CD8-positive, alpha-beta memory T cell (primary cell): ENCODE results near the gene SPATA20. TPM values are rescaled to one million over a fixed set of nuclear protein-coding genes. Genes with fewer than 3 reads are reported as not detected.
A peak's percentile ranks its signal among the peaks of the same experiment; 100 is the strongest.

Experiments used
- CTCF ChIA-PET: fragments of 350-600 bp; sonication (Branson Sonifier 250); formaldehyde crosslinking; loops from one replicate; lab custom pipeline; 2021; ENCODE audit warnings: antibody characterized with exemption; lab: Charles Lee
- POLR2A ChIA-PET: fragments of 350-600 bp; sonication (Branson Sonifier 250); formaldehyde crosslinking; loops from one replicate; lab custom pipeline; 2021; ENCODE audit warnings: antibody characterized with exemption; lab: Charles Lee
- DNase-seq, 5 donors: peaks; one replicate each; pipeline versions ENCODE4 v3.0.0 to v3.0.0-alpha.2; 2020 to 2022; ENCODE audit warnings: mixed read lengths in 1 of 5
- H3K27ac ChIP-seq: one replicate; pipeline ENCODE4 v1.7.0; 2013; ENCODE audit warnings: low read depth, mild to moderate bottlenecking, low read length, moderate library complexity
- H3K27me3 ChIP-seq: 2 replicates; pipeline ENCODE4 v1.7.0; 2013; ENCODE audit warnings: low read length, mild to moderate bottlenecking; ENCODE audit not compliant: insufficient read depth, poor library complexity, severe bottlenecking
- H3K36me3 ChIP-seq: 2 replicates; pipeline ENCODE4 v1.7.0; 2013; ENCODE audit warnings: mild to moderate bottlenecking, low read length, moderate library complexity; ENCODE audit not compliant: insufficient read depth
- H3K4me1 ChIP-seq: 2 replicates; pipeline ENCODE4 v1.7.0; 2013; ENCODE audit warnings: mild to moderate bottlenecking, low read length, moderate library complexity; ENCODE audit not compliant: insufficient read depth
- H3K4me3 ChIP-seq: 2 replicates; pipeline ENCODE4 v1.7.0; 2013; ENCODE audit warnings: mild to moderate bottlenecking, low read length
- H3K9me3 ChIP-seq: 2 replicates; pipeline ENCODE4 v1.7.0; 2013; ENCODE audit warnings: mild to moderate bottlenecking, low read length
- H3K27ac Mint-ChIP-seq, 8 donors: one replicate each; pipeline ENCODE4 v1.8.0; 2020 to 2021; ENCODE audit warnings: mixed read lengths in 8 of 8, mild to moderate bottlenecking in 6 of 8, inconsistent platforms in 3 of 8, moderate library complexity in 3 of 8
- H3K27me3 Mint-ChIP-seq, 2 donors: one replicate each; pipeline ENCODE4 v1.8.0; 2020 to 2021; ENCODE audit warnings: mixed read lengths in 2 of 2, mild to moderate bottlenecking in 1 of 2, moderate library complexity in 1 of 2
- H3K36me3 Mint-ChIP-seq, 3 donors: one replicate each; pipeline ENCODE4 v1.8.0; 2020 to 2021; ENCODE audit warnings: mixed read lengths in 3 of 3, inconsistent platforms in 1 of 3, mild to moderate bottlenecking in 1 of 3
- H3K4me1 Mint-ChIP-seq, 3 donors: one replicate each; pipeline ENCODE4 v1.8.0; 2020 to 2021; ENCODE audit warnings: mixed read lengths in 3 of 3, inconsistent platforms in 1 of 3, mild to moderate bottlenecking in 1 of 3
- H3K4me3 Mint-ChIP-seq, 7 donors: one replicate each; pipeline ENCODE4 v1.8.0; 2020 to 2021; ENCODE audit warnings: mixed read lengths in 7 of 7, mild to moderate bottlenecking in 6 of 7, moderate library complexity in 4 of 7, inconsistent platforms in 2 of 7
- H3K9me3 Mint-ChIP-seq, 5 donors: one replicate each; pipeline ENCODE4 v1.8.0; 2020 to 2022; ENCODE audit warnings: mixed read lengths in 5 of 5, mild to moderate bottlenecking in 3 of 5, moderate library complexity in 2 of 5, inconsistent platforms in 1 of 5
- polyA plus RNA-seq: library from polyadenylated mRNA; unstranded; fragments of 300-500 nt; fragmentation: Illumina TruSeq; gene quantifications from one replicate; pipeline ENCODE4 v1.2.3, GENCODE V29; 2021
- total RNA-seq, 2 experiments: library from RNA; stranded (reverse); gene quantifications; one replicate each; pipeline ENCODE4 v1.2.3, GENCODE V29; 2021

SPATA20 gene
- total and polyA plus RNA-seq, 3 experiments from 2014 or later, result 11.0 to 42.9 (median 34.7) TPM

DNA sequence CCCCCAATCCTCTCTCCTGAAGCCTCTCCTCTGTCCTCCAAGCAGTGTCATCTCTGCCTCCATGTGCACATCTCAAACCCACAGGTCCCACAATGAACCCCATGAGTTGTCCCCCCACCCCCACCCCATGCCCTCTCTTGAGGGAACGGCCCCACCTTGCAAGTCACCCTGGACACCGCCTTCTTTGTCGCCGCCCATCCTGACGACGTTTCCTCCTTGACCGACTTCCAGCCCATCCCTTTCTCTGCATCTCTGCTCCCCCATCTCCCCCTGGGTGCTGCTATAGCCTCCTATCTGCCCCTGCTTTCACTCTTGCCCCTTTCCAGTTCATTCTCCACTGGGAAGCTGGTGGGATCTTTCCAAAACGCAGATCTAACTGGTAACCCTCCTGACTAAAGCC, 1.7 kb upstream of the SPATA20 start:
- no peak overlapping the region for H3K27ac Mint-ChIP-seq
- peak overlapping the region in 2 of 7 donors; percentile 8 to 73 for H3K4me3 Mint-ChIP-seq
- H3K27me3 Mint-ChIP-seq, result peaks cover 0 to 4% of the 10 kb centered on the region in 2 donors
- Histone ChIP-seq H3K9me3 (no peaks in the 10 kb centered on the region), H3K27me3 (peaks cover 7% of the 10 kb centered on the region), H3K4me3 (no peak overlapping the region), H3K4me1 (peaks cover 29% of the 10 kb centered on the region), H3K36me3 (no peaks in the 10 kb centered on the region), H3K27ac (no peak overlapping the region)
- CTCF ChIA-PET, result interaction anchor here (1.8 kb wide), 1 partner anchor 84 kb away, joined by 7 read pairs; no protein-coding TSS in a partner anchor
- no peaks in the 10 kb centered on the region for H3K9me3 Mint-ChIP-seq
- H3K36me3 Mint-ChIP-seq, result peaks cover 0 to 3% (median 0%) of the 10 kb centered on the region in 3 donors
- DNase-seq, result no peak
- POLR2A ChIA-PET, result no interaction called here
- peaks cover 15 to 30% (median 16%) of the 10 kb centered on the region in 3 donors for H3K4me1 Mint-ChIP-seq

DNA sequence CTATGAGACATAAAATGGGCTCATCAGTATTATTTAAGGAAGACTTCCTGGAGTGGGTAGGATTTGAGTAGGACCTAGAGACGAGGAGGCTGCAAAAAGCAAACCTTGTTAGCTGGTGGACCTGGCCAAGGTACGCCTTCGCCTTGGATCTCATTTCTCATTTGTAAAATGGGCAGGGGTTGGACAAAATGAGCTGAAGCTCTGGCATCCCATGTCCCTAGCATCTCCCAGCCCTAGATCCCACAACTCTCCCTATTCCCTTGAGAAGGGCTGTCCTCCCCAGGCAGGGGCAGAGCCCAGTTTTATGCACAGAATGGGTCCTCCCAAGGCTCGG, 306 bp upstream of the SPATA20 start:
- POLR2A ChIA-PET, result interaction anchor here (1.2 kb wide), 1 partner anchor 79 kb away, joined by 3 read pairs; no protein-coding TSS in a partner anchor
- CTCF ChIA-PET, result interaction anchor here (0.9 to 1.8 kb wide), 4 partner anchors 27 to 306 kb away, joined by 3 to 11 read pairs (median 6); no protein-coding TSS in a partner anchor
- Histone ChIP-seq H3K36me3 (no peaks in the 10 kb centered on the region), H3K27me3 (peaks cover 7% of the 10 kb centered on the region), H3K4me3 (peak overlapping the region; percentile 68), H3K4me1 (peaks cover 23% of the 10 kb centered on the region), H3K27ac (no peak overlapping the region), H3K9me3 (no peaks in the 10 kb centered on the region)
- Mint-ChIP-seq H3K9me3 (no peaks in the 10 kb centered on the region), H3K27ac (peak overlapping the region in 4 of 8 donors; percentile 50 to 81 (median 52)), H3K27me3 (peaks cover 0 to 4% of the 10 kb centered on the region in 2 donors), H3K36me3 (peaks cover 0 to 3% (median 0%) of the 10 kb centered on the region in 3 donors), H3K4me1 (peaks cover 14 to 24% (median 14%) of the 10 kb centered on the region in 3 donors), H3K4me3 (peak overlapping the region; percentile 24 to 82 (median 73))
- DNase-seq, result no peak

- no peak for DNase-seq
- H3K27ac ChIP-seq, result peak overlapping the region; percentile 54
- H3K4me3 Mint-ChIP-seq, result peak overlapping the region; percentile 61 to 91 (median 79)
- H3K9me3 ChIP-seq, result no peaks in the 10 kb centered on the region
- H3K27ac Mint-ChIP-seq, result peak overlapping the region in 3 of 8 donors; percentile 37 to 87 (median 65)
- peaks cover 6 to 16% (median 8%) of the 10 kb centered on the region in 3 donors for H3K4me1 Mint-ChIP-seq
- POLR2A ChIA-PET, result interaction anchor here (1.0 to 1.2 kb wide), 2 partner anchors 14 to 78 kb away, joined by 3 read pairs; no protein-coding TSS in a partner anchor
- no peaks in the 10 kb centered on the region for H3K36me3 ChIP-seq
- peaks cover 0 to 4% of the 10 kb centered on the region in 2 donors for H3K27me3 Mint-ChIP-seq
- peaks cover 18% of the 10 kb centered on the region for H3K4me1 ChIP-seq
- H3K4me3 ChIP-seq, result peak overlapping the region; percentile 68
- H3K36me3 Mint-ChIP-seq, result peaks cover 0 to 3% (median 0%) of the 10 kb centered on the region in 3 donors
- CTCF ChIA-PET, result interaction anchor here (1.7 kb wide), 1 partner anchor 79 kb away, joined by 11 read pairs; no protein-coding TSS in a partner anchor
- H3K9me3 Mint-ChIP-seq, result no peaks in the 10 kb centered on the region
- H3K27me3 ChIP-seq, result peaks cover 7% of the 10 kb centered on the region
Observed at GRCh38 chr17:50547736-50548083, 736 bp downstream of the SPATA20 start.

DNA sequence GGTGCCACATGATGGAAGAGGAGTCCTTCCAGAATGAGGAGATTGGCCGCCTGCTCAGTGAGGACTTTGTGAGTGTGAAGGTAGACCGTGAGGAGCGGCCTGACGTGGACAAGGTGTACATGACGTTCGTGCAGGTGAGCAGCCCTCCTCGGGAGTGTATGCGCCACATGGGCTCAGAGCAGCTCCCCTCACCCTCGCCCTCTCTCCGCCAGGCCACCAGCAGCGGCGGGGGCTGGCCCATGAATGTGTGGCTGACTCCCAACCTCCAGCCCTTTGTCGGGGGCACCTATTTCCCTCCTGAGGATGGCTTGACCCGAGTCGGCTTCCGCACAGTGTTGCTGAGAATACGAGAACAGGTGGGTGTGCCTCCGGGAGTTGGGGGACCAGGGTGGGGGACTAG, 1.9 kb downstream of the SPATA20 start:
- peaks cover 5 to 15% (median 8%) of the 10 kb centered on the region in 3 donors for H3K4me1 Mint-ChIP-seq
- no peaks in the 10 kb centered on the region for H3K9me3 Mint-ChIP-seq
- peaks cover 0 to 3% (median 0%) of the 10 kb centered on the region in 3 donors for H3K36me3 Mint-ChIP-seq
- H3K4me3 Mint-ChIP-seq, result no peak overlapping the region
- POLR2A ChIA-PET, result no interaction called here
- H3K9me3 ChIP-seq, result no peaks in the 10 kb centered on the region
- H3K27me3 Mint-ChIP-seq, result peaks cover 0 to 6% of the 10 kb centered on the region in 2 donors
- peaks cover 16% of the 10 kb centered on the region for H3K4me1 ChIP-seq
- no peaks in the 10 kb centered on the region for H3K27me3 ChIP-seq
- no peak overlapping the region for H3K4me3 ChIP-seq
- DNase-seq, result no peak
- no peaks in the 10 kb centered on the region for H3K36me3 ChIP-seq
- H3K27ac ChIP-seq, result no peak overlapping the region
- H3K27ac Mint-ChIP-seq, result peak overlapping the region in 2 of 8 donors; percentile 27 to 50
- CTCF ChIA-PET, result interaction anchor here (0.6 to 2.6 kb wide), 2 partner anchors 44 to 81 kb away, joined by 3 to 6 read pairs; no protein-coding TSS in a partner anchor

DNA sequence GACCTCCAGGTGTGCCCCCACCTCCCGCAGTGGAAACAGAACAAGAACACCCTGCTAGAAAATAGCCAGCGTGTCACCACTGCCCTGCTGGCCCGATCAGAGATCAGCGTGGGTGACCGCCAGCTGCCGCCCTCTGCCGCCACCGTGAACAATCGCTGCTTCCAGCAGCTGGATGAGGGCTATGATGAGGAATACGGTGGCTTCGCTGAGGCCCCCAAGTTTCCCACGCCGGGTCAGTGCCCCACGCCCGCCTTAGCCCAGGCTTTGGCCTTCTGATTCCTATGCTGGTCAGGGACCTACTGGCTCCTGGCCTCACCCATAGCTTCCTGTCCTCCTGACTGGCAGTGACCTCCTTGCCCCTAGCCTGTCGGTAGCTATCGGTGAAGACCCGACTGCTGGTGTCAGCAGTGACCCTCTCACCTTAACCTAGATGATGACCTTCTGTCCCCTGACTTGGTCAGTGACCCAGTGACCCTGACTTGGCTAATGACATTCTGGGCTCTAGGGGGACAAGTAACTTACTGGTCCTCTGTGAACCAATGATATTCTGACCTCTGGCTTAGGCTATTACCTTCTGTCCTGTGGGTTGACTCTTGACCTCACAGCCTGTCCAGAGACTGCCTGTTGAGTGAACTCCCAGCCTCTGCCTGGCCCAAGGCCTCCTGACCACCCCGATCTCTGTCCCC, 2.4 kb downstream of the SPATA20 start:
- peaks cover 0 to 3% (median 0%) of the 10 kb centered on the region in 3 donors for H3K36me3 Mint-ChIP-seq
- Histone ChIP-seq H3K27me3 (no peaks in the 10 kb centered on the region), H3K27ac (no peak overlapping the region), H3K9me3 (no peaks in the 10 kb centered on the region), H3K36me3 (no peaks in the 10 kb centered on the region), H3K4me1 (peaks cover 16% of the 10 kb centered on the region), H3K4me3 (no peak overlapping the region)
- POLR2A ChIA-PET, result no interaction called here
- DNase-seq, result no peak
- H3K27me3 Mint-ChIP-seq, result peaks cover 0 to 5% of the 10 kb centered on the region in 2 donors
- H3K9me3 Mint-ChIP-seq, result no peaks in the 10 kb centered on the region
- peaks cover 4 to 15% (median 5%) of the 10 kb centered on the region in 3 donors for H3K4me1 Mint-ChIP-seq
- H3K27ac Mint-ChIP-seq, result peak overlapping the region in 2 of 8 donors; percentile 14 to 89
- CTCF ChIA-PET, result interaction anchor here (2.6 to 3.5 kb wide), 2 partner anchors 77 to 80 kb away, joined by 6 to 14 read pairs; no protein-coding TSS in a partner anchor
- H3K4me3 Mint-ChIP-seq, result peak overlapping the region in 4 of 7 donors; percentile 2 to 89 (median 21)

DNA sequence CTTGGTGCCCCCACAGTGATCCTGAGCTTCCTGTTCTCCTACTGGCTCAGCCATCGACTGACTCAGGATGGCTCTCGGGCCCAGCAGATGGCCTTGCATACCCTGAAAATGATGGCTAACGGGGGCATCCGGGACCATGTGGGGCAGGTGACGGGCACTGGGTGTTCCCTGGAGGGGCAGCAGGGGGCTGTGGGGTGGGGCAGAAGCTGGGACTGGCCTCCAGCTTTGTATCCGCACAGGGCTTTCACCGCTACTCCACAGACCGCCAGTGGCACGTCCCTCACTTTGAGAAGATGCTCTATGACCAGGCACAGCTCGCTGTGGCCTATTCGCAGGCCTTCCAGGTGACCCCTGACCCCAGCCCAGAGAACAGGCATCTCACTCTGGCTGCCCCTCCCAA, 3.0 kb downstream of the SPATA20 start:
- H3K4me1 ChIP-seq, result peaks cover 16% of the 10 kb centered on the region
- H3K36me3 Mint-ChIP-seq, result peaks cover 0 to 4% (median 0%) of the 10 kb centered on the region in 3 donors

GRCh38 chr17:50550661-50551432, 3.9 kb downstream of the SPATA20 start:
- peaks cover 16% of the 10 kb centered on the region for H3K4me1 ChIP-seq
- H3K27ac ChIP-seq, result no peak overlapping the region
- Mint-ChIP-seq H3K9me3 (no peaks in the 10 kb centered on the region), H3K36me3 (peaks cover 0 to 11% (median 0%) of the 10 kb centered on the region in 3 donors), H3K27ac (no peak overlapping the region), H3K4me3 (no peak overlapping the region), H3K4me1 (peaks cover 4 to 15% (median 5%) of the 10 kb centered on the region in 3 donors), H3K27me3 (peaks cover 0 to 5% of the 10 kb centered on the region in 2 donors)
- H3K9me3 ChIP-seq, result no peaks in the 10 kb centered on the region
- POLR2A ChIA-PET, result interaction anchor here (0.9 kb wide), 1 partner anchor 9 kb away, joined by 4 read pairs; no protein-coding TSS in a partner anchor
- H3K4me3 ChIP-seq, result no peak overlapping the region
- no peaks in the 10 kb centered on the region for H3K36me3 ChIP-seq
- H3K27me3 ChIP-seq, result no peaks in the 10 kb centered on the region
- CTCF ChIA-PET, result interaction anchor here (2.6 to 3.5 kb wide), 2 partner anchors 76 to 79 kb away, joined by 6 to 14 read pairs; no protein-coding TSS in a partner anchor
- DNase-seq, result no peak

More for the DNA sequence above, 3.0 kb downstream of the SPATA20 start:
- H3K4me1 Mint-ChIP-seq, result peaks cover 4 to 15% (median 5%) of the 10 kb centered on the region in 3 donors
- DNase-seq, result no peak
- Histone ChIP-seq H3K27me3 (no peaks in the 10 kb centered on the region), H3K4me3 (no peak overlapping the region), H3K9me3 (no peaks in the 10 kb centered on the region), H3K27ac (no peak overlapping the region), H3K36me3 (no peaks in the 10 kb centered on the region)
- ChIA-PET CTCF (interaction anchor here (2.6 to 3.5 kb wide), 2 partner anchors 77 to 79 kb away, joined by 6 to 14 read pairs; no protein-coding TSS in a partner anchor), POLR2A (interaction anchor here (0.9 kb wide), 1 partner anchor 10 kb away, joined by 4 read pairs; no protein-coding TSS in a partner anchor)
- H3K9me3 Mint-ChIP-seq, result no peaks in the 10 kb centered on the region
- H3K27ac Mint-ChIP-seq, result peak overlapping the region in 1 of 8 donors; percentile 89
- H3K4me3 Mint-ChIP-seq, result peak overlapping the region in 2 of 7 donors; percentile 2 to 30
- H3K27me3 Mint-ChIP-seq, result peaks cover 0 to 5% of the 10 kb centered on the region in 2 donors
